ENCODE data around the gene ARFGAP3.

The ARFGAP3 gene

GRCh38 chr22:42842658-42843370 is 14.3 kb downstream of the ARFGAP3 start:
- no peak for TF ChIP-seq CTCF (IDR thresholded peaks at IDR 0.05; ENCODE audit: extremely low read depth, insufficient read depth, missing control alignments)
- in situ Hi-C loops (cut with MboI; ENCODE audit: low pct_unique_long_range_greater_than_20kb, low sequenced_read_pairs, unreplicated experiment) = no loop called here
- DNase-seq (ENCODE audit: low spot score) = no peak

- TF ChIP-seq CTCF (IDR thresholded peaks at IDR 0.05; ENCODE audit: extremely low read depth, insufficient read depth, missing control alignments) = no peak
- no peak for DNase-seq (ENCODE audit: low spot score)
- in situ Hi-C loops (cut with MboI; ENCODE audit: low pct_unique_long_range_greater_than_20kb, low sequenced_read_pairs, unreplicated experiment) = no loop called here
Observed at GRCh38 chr22:42841444-42841843, 15.6 kb downstream of the ARFGAP3 start.

GRCh38 chr22:42837556-42837955 is 19.5 kb downstream of the ARFGAP3 start:
- no peak for DNase-seq (ENCODE audit: low spot score)
- in situ Hi-C loops (cut with MboI; ENCODE audit: low pct_unique_long_range_greater_than_20kb, low sequenced_read_pairs, unreplicated experiment) = no loop called here
- TF ChIP-seq CTCF (IDR thresholded peaks at IDR 0.05; ENCODE audit: extremely low read depth, insufficient read depth, missing control alignments) = no peak

- no peak for TF ChIP-seq CTCF (IDR thresholded peaks at IDR 0.05; ENCODE audit: extremely low read depth, insufficient read depth, missing control alignments)
- in situ Hi-C loops (cut with MboI; ENCODE audit: low pct_unique_long_range_greater_than_20kb, low sequenced_read_pairs, unreplicated experiment) = no loop called here
- DNase-seq (ENCODE audit: low spot score) = no peak
Observed at GRCh38 chr22:42836026-42836425, 21.0 kb downstream of the ARFGAP3 start.

- TF ChIP-seq CTCF (IDR thresholded peaks at IDR 0.05; ENCODE audit: extremely low read depth, insufficient read depth, missing control alignments) = no peak
- in situ Hi-C loops (cut with MboI; ENCODE audit: low pct_unique_long_range_greater_than_20kb, low sequenced_read_pairs, unreplicated experiment) = no loop called here
- DNase-seq (ENCODE audit: low spot score) = no peak
Observed at GRCh38 chr22:42834177-42834949, 22.7 kb downstream of the ARFGAP3 start.

- peak; percentile 35 for DNase-seq (ENCODE audit: low spot score)
- in situ Hi-C loops (cut with MboI; ENCODE audit: low pct_unique_long_range_greater_than_20kb, low sequenced_read_pairs, unreplicated experiment) = no loop called here
- no peak for TF ChIP-seq CTCF (IDR thresholded peaks at IDR 0.05; ENCODE audit: extremely low read depth, insufficient read depth, missing control alignments)
Observed at GRCh38 chr22:42833104-42833503, 24.0 kb downstream of the ARFGAP3 start.

All from GM13977 (cell line).